ENCODE data around the gene LCN1.

The LCN1 gene

GRCh38 chr9:135489188-135489906, 31.9 kb upstream of the LCN1 start:
- no peak for DNase-seq

GRCh38 chr9:135490166-135490870, 30.9 kb upstream of the LCN1 start:
- no peak for DNase-seq

- no peak for DNase-seq
Measured at GRCh38 chr9:135490980-135491464, 30.2 kb upstream of the LCN1 start.

- DNase-seq = no peak
Measured at GRCh38 chr9:135491764-135492163, 29.5 kb upstream of the LCN1 start.

- DNase-seq = no peak
Measured at GRCh38 chr9:135492886-135493669, 28.2 kb upstream of the LCN1 start.

GRCh38 chr9:135494791-135495559, 26.3 kb upstream of the LCN1 start:
- DNase-seq = no peak

GRCh38 chr9:135498381-135499126, 22.7 kb upstream of the LCN1 start:
- DNase-seq = no peak

- peak; percentile 86 for DNase-seq
Measured at GRCh38 chr9:135499326-135500070, 21.7 kb upstream of the LCN1 start.

- DNase-seq = no peak
Measured at GRCh38 chr9:135500071-135500524, 21.1 kb upstream of the LCN1 start.

- DNase-seq = peak; percentile 80
Measured at GRCh38 chr9:135500525-135501260, 20.5 kb upstream of the LCN1 start, which contains the start of gene MRPS2. Gene MRPS2 (plus strand): TSS chr9:135500682. CDS start chr9:135500711, 29 bp downstream.

GRCh38 chr9:135501261-135502167, 19.7 kb upstream of the LCN1 start:
- no peak for DNase-seq

GRCh38 chr9:135502168-135502872, 18.9 kb upstream of the LCN1 start:
- no peak for DNase-seq

GRCh38 chr9:135502873-135503321, 18.3 kb upstream of the LCN1 start:
- no peak for DNase-seq

GRCh38 chr9:135503371-135504261, 17.6 kb upstream of the LCN1 start:
- DNase-seq = no peak

GRCh38 chr9:135504262-135505243, 16.7 kb upstream of the LCN1 start:
- DNase-seq = peak; percentile 46

All from fibroblast of upper back skin (primary cell).